Measurements from ENCODE around the gene RNU6-1. TPM values are rescaled to one million over a fixed set of nuclear protein-coding genes. Genes with fewer than 3 reads are reported as not detected.

Gene RNU6-1
- total RNA-seq, 6 experiments from 2014 or later, result not detected

- Histone ChIP-seq H3K27me3 (no peaks in the 10 kb centered on the region), H3K4me3 (no peak overlapping the region), H3K4me1 (no peaks in the 10 kb centered on the region), H3K27ac (no peak overlapping the region), H3K36me3 (no peaks in the 10 kb centered on the region), H3K9me3 (peaks cover 0 to 4% (median 0%) of the 10 kb centered on the region in 4 donors)
- DNase-seq, result peak in 1 of 3 donors; percentile 23
- no peak for ATAC-seq
- intact Hi-C loops (cut with DNase I), result no loop called here
- no peak for TF ChIP-seq CTCF (IDR thresholded peaks at IDR 0.05)
- no peak for TF ChIP-seq POLR2A (IDR thresholded peaks at IDR 0.05)
- WGBS (ENCODE audit: insufficient coverage, low coverage, low lambda C conversion rate, missing lambda C conversion rate), result 85% methylated on average over 3 of the region's 3 CpGs
These were observed 29.9 kb upstream of the RNU6-1 start for GRCh38 chr15:67869701-67870100.

DNA sequence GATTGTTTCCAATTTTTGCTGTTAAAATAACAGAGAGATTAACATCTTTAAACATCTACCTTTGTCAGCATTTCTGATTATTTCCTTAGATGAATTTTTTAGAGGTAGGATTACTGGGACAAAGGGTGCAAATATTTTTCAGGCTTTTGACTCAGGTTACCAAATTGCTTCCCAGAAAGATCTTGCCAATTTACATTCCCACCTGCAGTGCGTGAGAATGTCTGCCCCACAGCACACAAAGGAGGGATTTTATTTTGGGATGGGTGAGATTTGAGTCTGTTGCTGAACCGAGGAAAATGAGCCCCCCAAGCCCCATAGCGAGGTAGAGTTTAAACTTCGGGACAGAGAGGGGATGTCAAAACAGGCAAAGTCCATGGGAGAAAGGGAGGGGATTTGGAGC is 25.9 kb upstream of the RNU6-1 start:
- no peak for TF ChIP-seq POLR2A (IDR thresholded peaks at IDR 0.05)
- TF ChIP-seq CTCF (IDR thresholded peaks at IDR 0.05), result no peak
- WGBS (ENCODE audit: insufficient coverage, low coverage, low lambda C conversion rate, missing lambda C conversion rate), result 73% methylated on average over 4 of the region's 4 CpGs
- Histone ChIP-seq H3K9me3 (peaks cover 0 to 4% (median 0%) of the 10 kb centered on the region in 4 donors), H3K4me1 (peaks cover 0 to 4% (median 0%) of the 10 kb centered on the region in 4 donors), H3K36me3 (no peaks in the 10 kb centered on the region), H3K27me3 (no peaks in the 10 kb centered on the region), H3K27ac (no peak overlapping the region), H3K4me3 (no peak overlapping the region)
- intact Hi-C loops (cut with DNase I), result no loop called here
- DNase-seq (peak in 1 of 3 donors; percentile 17), ATAC-seq (no peak)

- 85% methylated on average over 3 of the region's 3 CpGs for WGBS (ENCODE audit: insufficient coverage, low coverage, low lambda C conversion rate, missing lambda C conversion rate)
- intact Hi-C loops (cut with DNase I), result no loop called here
These were observed 25.5 kb upstream of the RNU6-1 start for GRCh38 chr15:67865331-67865730.

GRCh38 chr15:67863442-67863987 is 23.7 kb upstream of the RNU6-1 start:
- TF ChIP-seq POLR2A (IDR thresholded peaks at IDR 0.05) (no peak), CTCF (IDR thresholded peaks at IDR 0.05) (peak; percentile 85 to 95 (median 92))
- Histone ChIP-seq H3K36me3 (no peaks in the 10 kb centered on the region), H3K4me3 (peak overlapping the region; percentile 50 to 56 (median 51)), H3K27ac (no peak overlapping the region), H3K9me3 (no peaks in the 10 kb centered on the region), H3K27me3 (no peaks in the 10 kb centered on the region), H3K4me1 (peaks cover 0 to 4% (median 0%) of the 10 kb centered on the region in 4 donors)
- ATAC-seq (peak; percentile 99 to 100 (median 99)), DNase-seq (peak; percentile 83 to 86 (median 85))
- WGBS (ENCODE audit: insufficient coverage, low coverage, low lambda C conversion rate, missing lambda C conversion rate), result 0% methylated on average over 7 of the region's 41 CpGs
- intact Hi-C loops (cut with DNase I), result no loop called here

More at GRCh38 chr15:67865331-67865730, 25.5 kb upstream of the RNU6-1 start:
- Histone ChIP-seq H3K4me1 (peaks cover 0 to 4% (median 0%) of the 10 kb centered on the region in 4 donors), H3K4me3 (no peak overlapping the region), H3K27me3 (no peaks in the 10 kb centered on the region), H3K9me3 (peaks cover 0 to 4% (median 0%) of the 10 kb centered on the region in 4 donors), H3K27ac (no peak overlapping the region), H3K36me3 (no peaks in the 10 kb centered on the region)
- no peak for TF ChIP-seq POLR2A (IDR thresholded peaks at IDR 0.05)
- TF ChIP-seq CTCF (IDR thresholded peaks at IDR 0.05), result no peak
- DNase-seq (no peak), ATAC-seq (no peak)

Measured in right lobe of liver (tissue), 6 donors.